Measurements from ENCODE around the gene GAB2.
"Not testable (repeated sequence)": the region's sequence is repeated elsewhere in the genome, so short reads cannot be mapped to it uniquely, and the experiment has no call there.

Gene GAB2

GRCh38 chr11:78226684-78227680 lies 190.6 kb downstream of the GAB2 start:
- DNase-seq (ENCODE audit: low read depth in 1 of 2, low spot score in 1 of 2) = no peak

GRCh38 chr11:78224906-78225420 lies 192.7 kb downstream of the GAB2 start:
- no peak for DNase-seq (ENCODE audit: low read depth in 1 of 2, low spot score in 1 of 2)

DNA sequence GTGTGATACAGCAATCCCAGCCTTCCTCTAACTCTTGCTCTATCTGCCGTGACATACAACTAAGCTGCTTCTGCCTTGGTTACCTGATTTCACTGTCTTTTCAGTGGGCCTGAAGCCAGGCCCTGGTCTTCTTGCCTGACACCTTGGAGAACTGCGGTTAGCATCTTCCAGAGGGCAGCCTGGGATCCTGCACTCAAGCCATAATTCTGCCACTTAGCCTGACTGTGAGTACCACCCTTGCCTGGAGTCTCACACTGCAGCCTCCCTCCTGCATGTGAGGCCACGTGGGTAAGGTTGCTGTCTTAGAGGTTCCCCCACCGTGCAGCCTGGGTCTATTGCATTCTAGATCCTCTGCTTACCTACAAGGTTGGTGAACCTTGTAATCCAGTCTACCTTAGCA lies 193.1 kb downstream of the GAB2 start:
- no peak for DNase-seq (ENCODE audit: low read depth in 1 of 2, low spot score in 1 of 2)

- DNase-seq (ENCODE audit: low read depth in 1 of 2, low spot score in 1 of 2) = no peak
Measured at GRCh38 chr11:78223320-78223954, 194.2 kb downstream of the GAB2 start.

- DNase-seq (ENCODE audit: low read depth in 1 of 2, low spot score in 1 of 2) = not testable (repeated sequence)
Measured at GRCh38 chr11:78222726-78223125, 194.9 kb downstream of the GAB2 start.

DNA sequence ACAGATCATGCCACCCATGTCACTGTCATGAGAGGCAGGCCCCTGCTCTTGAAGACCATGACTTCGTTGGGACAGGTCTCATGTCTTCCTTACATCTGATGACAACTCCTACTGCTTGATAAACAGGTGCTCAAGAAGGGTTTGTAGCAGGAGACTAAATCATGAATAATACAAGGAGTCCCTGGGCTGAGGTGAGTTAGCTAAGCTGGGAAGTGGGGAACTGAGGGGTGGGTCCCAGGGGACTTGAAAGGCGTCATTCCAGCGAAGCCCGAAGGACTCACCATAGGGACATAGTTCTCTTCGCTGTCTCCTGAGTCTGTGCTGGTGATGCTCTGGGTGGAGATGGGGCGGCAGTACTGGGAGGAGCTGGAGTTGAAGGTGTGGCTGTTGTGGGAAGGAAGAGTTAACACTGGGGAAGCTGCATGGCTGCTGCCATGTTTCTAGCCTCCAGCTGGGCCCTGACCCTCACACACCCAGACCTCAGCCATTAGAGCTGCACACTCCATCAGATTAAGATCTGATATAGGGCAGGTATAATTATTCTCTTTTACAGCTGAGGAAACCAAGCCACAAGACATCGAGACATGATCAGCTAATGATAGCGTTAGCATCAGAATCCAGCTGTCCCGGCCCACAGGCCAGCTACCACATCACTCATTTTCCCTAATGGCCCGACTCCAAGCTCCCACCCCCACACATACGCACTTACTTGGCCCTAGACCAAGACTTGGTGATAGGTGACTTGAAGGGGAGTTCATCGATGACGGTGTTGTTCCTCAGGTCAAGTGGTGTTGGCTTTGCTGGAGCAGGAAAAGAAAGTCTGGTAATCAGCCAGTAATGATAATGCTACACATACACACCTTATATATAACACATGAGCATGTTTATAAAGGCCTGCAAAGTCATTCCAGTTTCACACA lies 196.0 kb downstream of the GAB2 start:
- DNase-seq (ENCODE audit: low read depth in 1 of 2, low spot score in 1 of 2) = no peak

DNA sequence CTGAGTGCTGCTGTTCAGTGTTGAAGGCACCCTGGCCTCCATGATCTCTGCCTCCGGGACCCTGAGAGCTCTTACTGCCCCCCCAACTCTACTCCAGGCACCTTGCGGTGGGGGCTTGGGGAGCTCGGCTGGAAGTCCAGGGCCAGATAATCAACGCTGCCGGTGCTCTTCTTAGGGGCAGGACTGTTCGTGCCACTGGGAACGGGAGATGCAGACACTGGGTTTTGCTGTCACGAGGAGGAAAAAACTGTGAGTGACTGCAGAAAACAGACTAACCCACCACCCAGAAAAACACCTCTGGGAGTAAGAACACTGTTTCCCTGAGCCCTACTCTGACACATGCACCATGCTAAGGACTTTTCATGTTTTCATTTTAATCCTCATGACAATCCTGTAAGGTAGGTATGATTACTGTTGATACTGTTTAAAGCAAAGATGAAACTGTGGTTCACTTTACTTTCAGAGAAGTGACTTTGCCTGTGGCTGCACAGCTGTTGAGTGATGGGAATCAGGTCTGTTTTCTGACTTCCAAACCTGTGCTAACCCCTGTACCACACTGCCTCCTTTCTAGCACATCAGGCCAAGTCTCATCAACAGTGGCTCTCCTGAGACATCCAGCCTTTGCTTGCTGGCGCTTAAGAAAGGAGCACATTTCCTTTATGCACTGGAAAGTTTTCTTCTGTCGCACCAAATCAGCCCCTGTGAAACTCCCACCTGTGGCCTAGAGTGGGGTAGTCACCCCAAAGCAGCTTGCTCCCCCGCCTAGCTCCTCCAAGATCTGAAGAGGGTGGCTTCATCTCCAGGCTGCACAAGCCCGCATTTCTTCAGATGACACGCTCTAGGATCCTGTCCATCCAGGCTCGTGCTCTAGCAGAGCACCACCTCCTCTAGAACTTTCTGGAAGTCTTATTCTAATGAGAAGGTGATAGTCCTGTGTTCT lies 197.1 kb downstream of the GAB2 start:
- DNase-seq (ENCODE audit: low read depth in 1 of 2, low spot score in 1 of 2) = no peak

- no peak for DNase-seq (ENCODE audit: low read depth in 1 of 2, low spot score in 1 of 2)
Measured at GRCh38 chr11:78219493-78220217, 198.0 kb downstream of the GAB2 start.

DNA sequence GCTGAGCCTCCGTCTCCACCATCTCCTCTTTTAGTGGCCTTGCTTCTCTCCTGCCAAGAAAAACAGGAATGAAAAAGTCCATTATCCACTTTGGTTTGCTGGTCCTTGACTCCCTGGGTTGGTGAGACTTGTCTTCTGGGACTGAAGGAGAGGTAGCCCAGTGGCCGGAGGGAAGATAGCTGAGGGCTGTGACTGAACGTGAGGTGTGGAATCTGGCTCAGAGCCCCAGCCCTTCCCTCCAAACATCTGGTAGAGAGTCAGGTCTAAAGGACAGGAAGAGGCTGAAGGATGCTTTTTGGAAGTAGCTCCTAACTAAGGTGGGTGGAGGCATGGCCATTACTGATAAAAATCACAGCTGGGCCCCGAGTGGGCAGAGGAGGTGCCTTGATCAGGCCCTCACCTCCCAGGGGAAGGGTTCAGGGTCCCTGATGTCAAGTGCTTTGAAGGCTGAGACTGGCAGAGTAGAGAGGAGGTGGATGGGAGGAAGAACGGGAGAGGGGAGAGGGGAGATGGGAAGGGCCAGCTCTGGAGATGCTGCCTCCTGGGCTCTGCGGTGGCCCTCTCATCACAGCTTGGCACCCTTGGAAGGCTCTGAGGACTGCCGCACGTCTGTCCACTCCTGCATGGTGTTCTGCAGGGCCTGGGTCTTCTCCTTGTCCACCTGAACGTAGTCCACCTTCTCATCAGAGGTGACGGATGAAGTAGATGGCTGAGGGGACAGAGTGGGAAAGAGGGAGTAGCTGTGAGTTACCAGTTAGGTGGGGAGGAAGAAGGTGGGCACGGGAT lies 198.7 kb downstream of the GAB2 start:
- DNase-seq (ENCODE audit: low read depth in 1 of 2, low spot score in 1 of 2) = no peak

DNA sequence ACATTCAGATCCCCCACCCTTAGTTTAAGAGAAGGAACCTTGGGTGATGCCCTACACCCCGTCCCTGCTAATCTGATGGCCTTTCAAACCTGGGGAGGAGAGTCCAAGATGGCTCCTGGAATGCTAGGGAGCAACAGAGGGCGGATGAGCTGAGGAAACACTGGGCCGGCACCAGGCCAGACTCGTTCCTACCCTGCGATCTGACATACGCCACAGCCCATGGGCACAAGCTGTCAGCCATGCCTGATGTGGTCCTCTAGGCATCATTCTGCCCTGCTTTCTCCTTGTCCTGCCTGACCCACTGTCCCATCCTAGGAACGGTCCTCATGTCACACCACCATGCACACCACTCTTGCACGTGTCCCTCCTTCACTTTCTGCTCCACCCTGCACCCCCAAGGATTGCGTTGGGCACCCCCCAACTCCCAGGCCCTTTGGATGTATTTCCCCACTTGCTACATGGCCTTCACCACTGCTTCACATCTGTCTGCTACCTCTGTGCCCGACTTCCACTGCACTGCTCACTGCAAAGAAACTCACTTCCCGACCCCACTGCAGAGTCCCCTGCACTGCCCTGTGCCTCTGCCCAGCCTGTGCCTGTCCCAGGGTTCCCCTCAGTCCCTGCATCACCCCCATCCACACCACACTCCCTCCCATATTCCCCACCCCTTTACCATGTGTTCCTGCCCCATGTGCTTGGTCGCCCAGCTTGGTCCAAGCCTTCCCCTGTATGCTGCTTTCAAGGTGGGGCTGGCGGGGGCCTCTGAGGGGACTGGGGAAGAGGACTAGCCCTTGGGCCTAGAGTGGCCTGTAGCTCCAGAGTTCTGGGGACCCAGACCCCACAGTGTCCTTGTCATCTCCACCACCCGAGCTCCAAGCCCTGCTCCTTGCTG lies 199.7 kb downstream of the GAB2 start:
- no peak for DNase-seq (ENCODE audit: low read depth in 1 of 2, low spot score in 1 of 2)

- DNase-seq (ENCODE audit: low read depth in 1 of 2, low spot score in 1 of 2) = no peak
Measured at GRCh38 chr11:78216571-78217287, 200.9 kb downstream of the GAB2 start.

- no peak for DNase-seq (ENCODE audit: low read depth in 1 of 2, low spot score in 1 of 2)
Measured at GRCh38 chr11:78216021-78216420, 201.6 kb downstream of the GAB2 start.

DNA sequence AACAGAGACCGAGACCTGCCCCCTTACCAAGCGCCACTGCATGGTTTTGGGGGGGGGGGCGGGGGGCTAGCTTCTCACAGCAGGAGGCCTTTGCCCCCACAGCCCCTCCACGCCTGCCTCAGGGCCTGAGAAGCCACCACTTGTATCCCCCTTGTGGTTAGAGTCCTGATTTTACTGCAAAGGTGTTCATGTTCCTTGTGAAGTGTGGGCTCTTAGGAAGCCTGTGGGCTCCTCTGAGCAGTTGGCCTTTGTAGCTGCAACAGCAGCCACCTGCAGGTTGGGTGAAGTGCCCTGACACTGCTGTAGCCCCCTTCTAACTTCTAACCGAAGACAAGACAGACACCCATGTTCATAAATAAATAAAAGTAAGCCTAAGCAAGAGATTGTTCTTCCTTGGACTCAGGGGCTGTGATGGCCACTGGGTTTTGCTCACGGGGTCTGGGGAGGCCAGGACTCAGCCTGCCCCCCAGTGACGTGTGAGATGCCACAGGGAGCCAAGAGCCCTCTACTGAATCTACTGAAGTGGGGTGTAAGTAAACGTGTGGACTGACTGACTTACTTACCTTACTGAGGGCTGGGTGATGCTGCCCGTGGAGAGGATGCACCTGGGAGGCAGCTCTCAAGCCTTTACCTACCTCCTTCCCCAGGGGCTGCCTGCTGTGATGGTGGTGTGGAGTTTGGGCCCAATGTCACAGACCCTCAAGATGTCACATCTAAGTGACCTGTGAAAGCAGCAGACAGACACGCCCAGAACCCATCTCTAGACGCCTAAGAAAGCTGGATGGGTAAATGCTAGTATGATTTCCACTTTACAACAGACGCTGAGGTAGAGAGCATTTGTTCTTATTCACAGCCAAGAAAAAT lies 203.1 kb downstream of the GAB2 start:
- DNase-seq (ENCODE audit: low read depth in 1 of 2, low spot score in 1 of 2) = no peak

GRCh38 chr11:78213526-78214330 lies 203.9 kb downstream of the GAB2 start:
- no peak for DNase-seq (ENCODE audit: low read depth in 1 of 2, low spot score in 1 of 2)

Measured in activated CD4-positive, alpha-beta T cell treated with anti-CD3 and anti-CD28 coated beads, Interleukin-2, amount 50 U/mL, for 24 hours (primary cell).